Esophagus muscularis mucosa (tissue), 3 donors: ENCODE measurements around the gene AKAP6.

ENCODE experiments used
- CTCF ChIP-seq, 3 experiments: fragments of 200-600 bp in 2 of 3; fragments of 450-650 bp in 1 of 3; sonication (generic) in 2 of 3; IDR thresholded peaks; one replicate each; pipeline ENCODE4 v1.5.1; 2017 to 2019; ENCODE audit warnings: antibody characterized with exemption in 3 of 3, mild to moderate bottlenecking in 2 of 3, moderate library complexity in 1 of 3
- POLR2AphosphoS5 ChIP-seq, 2 donors: sonication (generic); formaldehyde crosslinking; IDR thresholded peaks; one replicate each; pipeline ENCODE4 v1.6.1; 2017; ENCODE audit warnings: antibody characterized with exemption in 2 of 2

- no peak for TF ChIP-seq POLR2AphosphoS5 (IDR thresholded peaks at IDR 0.05)
- no peak for TF ChIP-seq CTCF (IDR thresholded peaks at IDR 0.05)
These were observed 405.2 kb downstream of the AKAP6 start for GRCh38 chr14:32734261-32734660.
